Measurements from ENCODE around the gene BHLHE40.

DNA sequence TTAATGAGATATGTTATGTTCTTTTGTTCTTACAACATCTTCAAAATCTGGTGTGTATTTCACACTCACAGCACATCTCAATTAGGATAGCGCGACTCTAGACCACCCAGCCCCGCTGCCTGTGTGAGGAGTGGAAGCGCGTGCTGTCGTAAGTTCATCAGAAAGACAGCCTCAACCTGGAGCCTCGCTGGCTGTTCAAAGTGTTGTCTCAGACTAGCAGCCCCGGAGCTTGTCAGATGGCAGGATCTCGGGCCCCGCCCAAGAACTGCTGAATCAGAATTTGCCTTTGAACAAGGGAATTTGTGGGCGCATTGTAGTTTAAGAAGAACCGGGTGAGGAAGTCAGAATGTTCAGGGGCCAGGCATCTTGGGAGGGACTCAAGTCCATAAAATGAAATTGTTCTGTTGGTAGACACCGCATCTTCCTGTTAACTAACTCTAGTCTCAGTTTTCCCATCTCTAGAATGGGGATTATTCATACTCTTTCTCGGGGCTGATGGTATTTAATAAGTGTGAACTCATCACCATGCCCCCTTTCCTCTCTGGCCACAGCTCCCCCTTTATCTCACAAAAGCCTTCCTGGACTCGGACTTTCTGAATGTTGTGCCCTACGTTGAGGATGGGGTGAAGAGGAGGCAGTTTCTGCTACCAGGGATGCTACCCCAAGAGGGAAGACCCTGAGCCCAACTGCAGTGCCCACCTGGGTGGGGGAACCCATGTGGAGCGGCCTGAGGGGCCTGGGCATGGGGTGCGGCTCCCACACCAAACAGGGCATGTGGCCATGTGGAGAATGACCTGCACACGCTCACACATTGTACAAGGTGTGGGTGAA, 40.4 kb downstream of the BHLHE40 start:
- TF ChIP-seq EZH2 (IDR thresholded peaks at IDR 0.05; ENCODE audit: borderline replicate concordance) (no peak), CTCF (IDR thresholded peaks at IDR 0.05; ENCODE audit: poor library complexity) (no peak)
